PC-9 (cell line): ENCODE data around the gene ZNF420.

ENCODE experiments used
- EZH2 ChIP-seq: fragments of 200-600 bp; sonication (generic); IDR thresholded peaks from 2 replicates; pipeline ENCODE4 v1.8.0; 2017; ENCODE audit warnings: antibody characterized with exemption, low read depth
- TF ChIP-seq, protein P1 (sequence below): fragments of 200-600 bp; sonication (generic); conservative IDR thresholded peaks from 2 replicates; pipeline ENCODE4 v1.6.1; 2017; ENCODE audit warnings: mixed run types, antibody characterized with exemption, mild to moderate bottlenecking, moderate library complexity

DNA sequence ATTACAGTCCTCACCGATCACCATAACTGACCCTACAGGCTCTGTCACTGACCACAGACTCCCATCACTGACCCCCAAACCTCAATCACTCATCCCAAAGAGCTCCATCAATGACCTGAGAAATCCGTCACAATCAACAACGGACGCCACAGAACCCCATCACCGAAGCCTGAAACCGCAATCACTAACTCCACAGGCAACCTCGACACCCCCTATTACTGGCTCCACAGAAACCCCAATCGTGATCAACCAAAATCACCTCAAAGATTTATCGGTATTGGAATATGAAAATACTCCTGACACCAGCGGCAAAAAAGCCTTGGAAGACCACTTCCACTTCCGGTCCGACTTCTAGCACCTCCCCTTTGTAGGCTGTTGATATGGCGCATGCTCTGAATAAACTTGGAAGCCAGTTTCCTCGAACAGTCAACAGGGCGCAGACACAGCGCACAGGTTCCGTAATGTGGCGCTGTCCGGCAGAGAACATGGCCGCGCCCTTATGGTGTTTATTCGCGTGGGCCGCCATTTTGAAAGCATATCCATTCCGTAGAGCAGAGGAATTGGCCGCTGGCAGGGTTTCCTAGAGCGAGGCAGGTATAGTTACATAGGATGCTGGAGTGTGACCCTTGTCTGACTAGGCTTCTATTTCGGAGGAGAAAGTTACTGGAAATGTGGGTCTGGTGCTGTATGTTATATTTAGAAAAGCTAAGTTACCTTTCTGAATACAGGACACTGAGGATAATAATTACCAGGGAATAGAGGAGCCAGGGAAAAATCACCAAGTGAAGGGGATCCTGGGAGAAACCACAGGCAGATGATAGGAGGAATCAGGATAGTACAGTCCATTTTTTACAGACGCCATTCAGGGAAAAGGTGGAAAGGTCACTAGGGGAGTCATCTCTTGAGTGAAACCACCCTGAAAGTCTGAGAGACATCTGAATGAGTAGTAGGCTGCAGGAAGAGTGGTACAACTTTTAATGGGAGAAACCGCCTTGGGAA lies 94.4 kb downstream of the ZNF420 start, which contains the start of gene ZNF585A:
- TF ChIP-seq, protein P1, sequence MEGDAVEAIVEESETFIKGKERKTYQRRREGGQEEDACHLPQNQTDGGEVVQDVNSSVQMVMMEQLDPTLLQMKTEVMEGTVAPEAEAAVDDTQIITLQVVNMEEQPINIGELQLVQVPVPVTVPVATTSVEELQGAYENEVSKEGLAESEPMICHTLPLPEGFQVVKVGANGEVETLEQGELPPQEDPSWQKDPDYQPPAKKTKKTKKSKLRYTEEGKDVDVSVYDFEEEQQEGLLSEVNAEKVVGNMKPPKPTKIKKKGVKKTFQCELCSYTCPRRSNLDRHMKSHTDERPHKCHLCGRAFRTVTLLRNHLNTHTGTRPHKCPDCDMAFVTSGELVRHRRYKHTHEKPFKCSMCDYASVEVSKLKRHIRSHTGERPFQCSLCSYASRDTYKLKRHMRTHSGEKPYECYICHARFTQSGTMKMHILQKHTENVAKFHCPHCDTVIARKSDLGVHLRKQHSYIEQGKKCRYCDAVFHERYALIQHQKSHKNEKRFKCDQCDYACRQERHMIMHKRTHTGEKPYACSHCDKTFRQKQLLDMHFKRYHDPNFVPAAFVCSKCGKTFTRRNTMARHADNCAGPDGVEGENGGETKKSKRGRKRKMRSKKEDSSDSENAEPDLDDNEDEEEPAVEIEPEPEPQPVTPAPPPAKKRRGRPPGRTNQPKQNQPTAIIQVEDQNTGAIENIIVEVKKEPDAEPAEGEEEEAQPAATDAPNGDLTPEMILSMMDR, result no peak
- no peak for TF ChIP-seq EZH2
